ENCODE measurements around the gene CD81.

The CD81 gene

DNA sequence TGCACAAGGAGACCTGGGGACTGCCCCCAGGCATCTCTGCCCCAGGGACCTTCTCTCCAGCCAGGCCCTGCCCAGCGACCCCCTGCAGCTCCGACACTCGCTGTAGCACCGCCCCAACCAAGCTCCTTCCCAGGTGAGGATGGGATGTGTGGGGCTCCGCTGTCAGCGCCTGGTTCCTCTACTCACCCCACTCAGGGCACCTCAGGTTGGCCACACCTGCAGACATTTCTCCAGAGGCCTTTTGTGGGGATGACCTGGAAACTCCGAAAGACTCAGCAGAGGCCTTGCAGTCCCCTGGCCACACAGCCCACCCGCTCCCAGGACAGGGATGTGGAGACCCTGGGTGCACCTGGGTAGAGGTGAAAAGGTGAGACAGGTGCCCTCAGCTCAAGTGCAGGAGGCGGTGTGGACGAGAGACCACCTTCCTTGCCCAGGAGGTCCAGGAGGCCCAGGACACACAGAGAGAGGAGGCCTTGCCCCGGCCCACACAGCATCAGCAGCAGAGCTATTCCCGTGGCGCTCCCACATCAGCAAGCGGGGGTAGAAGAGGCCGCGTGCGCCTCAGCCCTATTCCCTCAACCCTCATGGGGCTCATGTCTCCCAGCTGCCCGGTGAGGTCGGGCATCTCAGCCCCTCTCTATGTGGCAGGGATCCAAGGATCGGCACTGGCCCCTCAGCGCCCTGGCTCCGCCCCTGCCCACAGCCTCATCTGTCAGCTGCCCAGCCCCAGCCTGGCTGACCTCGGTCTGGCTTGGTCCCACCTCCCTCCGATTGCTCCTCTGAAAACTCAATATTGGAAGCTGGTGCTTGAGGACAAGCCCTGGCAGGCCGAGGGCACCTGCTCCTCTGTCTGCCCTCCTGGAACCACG, 46.3 kb downstream of the CD81 start:
- DNase-seq, result no peak

DNA sequence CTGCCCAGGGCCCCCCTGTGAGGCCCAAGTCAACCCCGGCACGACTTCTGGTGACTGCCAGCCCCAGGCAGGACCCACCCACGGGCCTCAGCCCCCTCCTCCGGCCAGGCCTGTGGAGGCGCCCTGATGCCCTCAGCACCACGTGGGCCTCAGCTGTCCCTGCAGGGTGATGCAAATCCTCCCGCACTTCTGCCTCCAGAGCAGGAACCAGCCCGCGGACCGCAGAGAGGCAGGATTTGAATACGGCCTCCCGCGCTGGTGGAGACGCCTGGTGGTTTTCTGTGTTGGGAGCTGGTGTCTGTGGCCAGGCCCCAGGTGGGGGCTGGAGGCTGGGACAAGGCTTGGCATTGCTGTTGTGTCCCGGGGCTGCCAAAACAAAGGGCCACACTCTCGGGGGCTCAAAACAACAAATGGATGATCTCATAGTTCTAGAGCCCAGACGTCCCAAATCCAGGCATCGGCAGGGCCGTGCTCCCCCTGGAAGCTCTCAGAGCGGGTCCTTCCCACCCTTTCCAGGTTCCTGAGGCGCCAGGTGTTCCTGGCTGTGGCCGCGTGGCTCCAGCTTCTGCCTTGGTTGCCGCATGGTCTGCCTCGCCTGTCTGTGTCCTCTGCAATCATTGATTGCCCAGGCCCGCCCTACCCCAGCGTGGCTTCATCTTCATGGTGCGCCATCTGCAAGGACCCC, 47.8 kb downstream of the CD81 start:
- no peak for DNase-seq

DNA sequence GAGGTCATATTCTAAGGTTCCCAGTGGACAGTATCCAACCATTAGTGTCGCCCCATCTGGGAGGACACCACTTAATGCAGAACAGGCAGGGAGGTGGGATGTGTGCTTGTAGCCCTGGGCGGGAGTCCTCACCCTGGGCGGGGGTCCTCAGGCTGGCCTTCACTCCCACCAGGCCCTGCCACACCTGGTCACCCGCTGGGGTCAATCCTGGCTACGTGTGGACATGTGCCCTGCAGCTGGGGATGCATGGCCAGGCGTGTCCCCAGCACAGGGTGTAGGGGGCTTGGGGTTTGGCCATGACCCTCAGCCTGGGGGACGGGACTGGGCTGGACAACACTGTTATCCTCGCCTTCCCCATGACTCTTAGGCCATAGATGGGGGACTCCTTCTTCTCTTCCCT, 48.4 kb downstream of the CD81 start:
- no peak for DNase-seq

DNA sequence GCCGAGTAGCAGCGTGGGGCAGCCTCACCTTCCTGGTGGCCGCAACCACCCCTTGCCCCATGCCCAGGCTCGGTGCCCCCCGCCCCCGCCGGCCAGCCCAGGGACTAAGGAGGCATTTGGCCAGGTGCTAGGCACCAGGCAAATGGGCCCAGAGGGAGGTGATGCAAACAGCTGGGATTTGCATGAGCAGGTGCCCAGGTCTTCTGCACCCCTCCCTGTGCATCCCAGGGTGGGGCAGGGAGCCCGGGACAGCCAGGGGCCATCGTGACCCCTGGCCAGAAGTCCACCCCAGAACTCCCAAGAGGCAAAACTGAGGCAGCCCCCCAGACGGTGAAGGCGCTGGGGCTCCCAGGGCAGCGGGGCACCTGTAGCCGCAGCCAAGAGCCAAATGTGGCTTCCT, 49.1 kb downstream of the CD81 start:
- no peak for DNase-seq

DNA sequence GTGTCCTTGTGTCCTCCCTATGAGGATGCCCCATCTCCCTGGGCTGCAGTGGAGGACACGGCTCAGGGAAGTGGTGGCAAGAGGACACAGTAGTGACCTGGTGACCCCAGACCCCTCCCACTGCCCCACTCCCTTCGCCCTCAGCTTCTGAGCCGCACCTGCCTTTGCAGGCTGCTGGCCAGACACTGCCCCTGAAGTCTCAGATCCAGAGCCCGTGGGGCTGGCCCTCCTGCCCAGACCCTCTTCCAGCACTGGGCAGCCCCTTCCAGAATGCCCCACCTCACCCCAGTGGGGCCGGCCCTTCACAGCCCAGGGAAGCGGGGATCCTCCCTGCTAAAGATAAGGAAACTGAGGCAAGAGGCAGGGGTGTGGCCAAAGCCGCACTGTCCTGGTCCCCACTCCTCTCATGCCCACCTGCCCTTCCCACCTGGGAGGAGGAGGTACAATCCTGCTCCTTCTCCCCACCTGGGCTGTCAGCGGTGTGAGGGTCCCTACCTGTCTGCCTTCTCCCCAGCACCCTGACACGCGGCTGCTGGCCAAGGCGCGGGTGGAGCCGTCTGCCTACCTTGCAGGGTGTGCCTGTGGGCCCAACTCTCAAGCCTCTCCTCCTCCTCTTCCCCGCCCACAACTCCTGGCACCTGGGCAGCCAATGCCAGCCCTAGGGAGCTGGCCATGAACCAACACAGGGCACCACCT, 49.9 kb downstream of the CD81 start:
- no peak for DNase-seq

DNA sequence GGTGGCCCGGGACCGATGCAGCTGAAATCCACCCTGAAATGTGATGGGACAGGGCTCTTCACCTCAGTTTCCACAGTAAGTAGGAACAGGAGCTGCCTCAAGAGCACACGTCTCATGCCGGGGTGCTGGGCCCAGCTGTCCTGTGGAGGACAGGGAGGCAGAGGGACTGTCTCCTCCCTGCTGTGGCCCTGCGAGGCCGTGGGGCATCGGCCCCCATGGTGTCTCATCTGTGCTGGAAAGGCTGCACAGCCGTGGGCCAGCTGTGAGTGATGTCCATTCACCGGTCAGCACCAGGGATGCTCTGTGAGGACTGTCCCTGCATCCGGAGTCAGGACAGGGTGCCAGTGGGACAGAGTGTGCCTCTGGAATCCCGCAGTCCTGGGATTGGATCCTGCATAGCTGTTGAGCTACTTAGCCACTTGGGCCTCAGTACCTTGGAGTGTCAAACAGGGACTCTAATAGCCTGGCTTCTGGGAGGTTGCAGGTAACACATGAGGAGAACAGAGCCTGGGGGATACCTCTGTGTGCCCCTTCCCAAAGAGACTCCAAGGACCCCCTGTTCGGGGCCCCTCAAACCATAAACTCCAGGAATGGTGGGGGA, 50.7 kb downstream of the CD81 start:
- no peak for DNase-seq

DNA sequence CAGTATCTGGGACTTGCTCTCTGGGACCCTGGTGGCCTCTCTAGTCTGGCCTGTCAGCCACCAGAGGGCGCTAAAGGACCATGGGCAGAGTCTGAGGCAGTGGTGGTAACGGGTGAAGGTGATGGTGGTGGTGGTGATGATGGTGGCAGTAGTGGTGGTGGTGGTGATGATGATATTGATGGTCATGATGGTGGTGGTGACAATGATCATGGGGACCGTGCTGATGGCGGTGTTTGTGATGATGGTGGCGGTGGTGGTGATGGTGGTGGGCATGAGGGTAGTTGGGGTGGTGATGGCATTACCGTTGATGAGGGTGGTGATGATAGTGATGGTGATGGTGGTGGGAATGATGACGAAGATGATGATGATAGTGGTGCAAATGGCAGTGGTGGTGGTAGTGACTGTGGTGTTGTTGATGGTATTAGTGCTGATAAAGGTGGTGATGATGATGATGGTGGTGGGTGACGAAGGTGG, 51.2 kb downstream of the CD81 start:
- no peak for DNase-seq

DNA sequence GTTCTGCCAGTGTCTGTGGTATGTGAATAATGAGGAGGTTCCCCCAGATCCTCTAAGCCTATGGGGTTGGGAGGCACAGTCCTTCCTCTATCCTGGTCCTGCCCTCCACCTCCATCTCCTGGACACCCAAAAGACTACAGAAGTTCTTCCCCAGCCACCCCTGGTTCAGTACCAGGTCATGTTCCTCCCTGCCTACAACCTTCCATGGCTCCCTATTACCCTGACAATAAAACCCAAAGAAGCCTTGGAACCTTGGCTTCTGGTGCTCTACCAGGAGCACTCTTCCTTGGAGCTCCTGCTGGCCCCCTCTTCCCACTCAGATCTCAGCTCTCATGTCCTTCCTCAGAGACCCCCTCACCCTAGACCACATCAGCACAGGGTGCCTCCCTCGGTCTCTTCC, 54.3 kb downstream of the CD81 start:
- no peak for DNase-seq

DNA sequence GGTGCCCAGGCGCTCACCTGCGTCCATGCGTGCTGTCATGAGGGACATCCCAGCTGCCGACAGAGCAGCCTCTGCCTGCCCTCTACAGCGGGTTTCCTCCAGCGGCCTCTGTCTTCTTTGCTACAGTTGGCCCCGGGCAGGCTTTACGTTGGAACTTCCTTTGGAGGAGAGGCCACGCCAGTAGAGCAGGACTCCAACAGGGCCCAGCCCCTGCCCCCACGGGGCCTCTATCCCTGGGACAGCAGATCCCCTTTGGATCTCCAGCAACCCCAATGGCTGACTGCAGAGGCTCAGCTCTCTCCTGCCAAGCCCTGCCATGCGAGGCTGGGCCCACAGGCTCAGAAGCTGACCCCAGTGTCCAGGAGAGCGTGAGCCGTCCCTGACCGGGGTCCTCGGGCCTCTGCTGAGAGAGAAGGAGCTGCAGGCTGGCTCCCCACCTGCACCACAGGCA, 55.1 kb downstream of the CD81 start:
- no peak for DNase-seq

DNA sequence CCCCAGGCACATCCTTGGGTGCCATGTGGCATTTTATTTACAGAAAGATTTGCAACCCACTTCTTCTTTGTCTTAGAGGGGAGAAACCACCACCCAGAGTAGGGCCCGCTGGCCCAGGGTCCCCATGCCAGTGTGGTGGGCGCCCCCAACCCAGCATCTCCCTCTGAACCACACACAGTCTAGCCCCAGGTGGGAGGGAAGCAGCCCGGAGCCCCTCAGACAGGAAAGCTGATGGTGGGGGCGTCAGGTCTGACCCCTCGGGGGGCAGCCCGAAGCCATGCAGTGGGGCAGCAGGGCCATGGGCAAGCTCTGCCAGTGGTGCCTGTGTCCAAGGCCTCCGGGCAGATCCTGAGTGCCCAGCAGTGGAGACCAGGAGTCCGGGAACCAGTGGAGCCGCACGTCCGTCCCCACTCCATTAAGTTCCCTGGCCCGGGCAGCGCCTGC, 55.5 kb downstream of the CD81 start:
- DNase-seq, result no peak

DNA sequence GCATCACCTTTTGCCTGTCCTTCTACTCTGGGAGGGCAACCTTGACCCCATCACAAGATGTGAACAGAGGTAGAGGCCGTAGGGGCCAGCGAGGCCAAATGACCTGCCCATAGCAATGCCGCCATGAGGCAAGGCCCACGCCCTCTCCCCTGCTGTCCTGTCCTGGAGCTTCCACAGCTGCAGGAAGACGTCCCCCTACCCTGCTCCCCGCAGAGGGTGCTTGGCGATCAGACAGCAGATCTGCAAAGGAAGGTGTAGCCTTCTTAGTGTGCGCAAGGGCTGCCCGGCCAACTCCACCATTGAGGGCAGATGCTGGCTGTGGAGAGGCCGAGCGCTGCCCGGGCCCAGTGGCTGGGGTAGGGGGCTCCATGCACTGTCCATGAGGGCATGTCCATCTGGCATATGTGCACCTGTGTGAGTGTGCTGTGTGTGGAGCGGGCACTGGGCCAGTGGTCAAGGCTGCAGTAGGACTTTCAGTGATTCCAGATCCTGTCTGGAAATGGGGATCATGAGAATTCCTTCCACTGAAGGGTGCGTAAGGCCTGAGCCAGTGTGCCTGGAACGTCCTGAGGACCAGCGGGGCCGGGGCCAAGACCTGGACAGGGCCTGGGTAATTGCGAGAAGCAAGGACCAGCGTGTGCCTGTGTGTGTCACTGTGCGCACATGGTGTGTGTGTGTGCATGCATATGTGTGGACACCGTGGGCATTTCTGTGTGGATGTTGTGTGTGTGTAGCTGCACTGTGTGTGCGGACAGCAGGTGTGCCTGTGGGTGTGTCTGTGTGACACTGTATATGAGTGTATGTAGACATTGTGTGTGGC, 56.2 kb downstream of the CD81 start:
- no peak for DNase-seq

DNA sequence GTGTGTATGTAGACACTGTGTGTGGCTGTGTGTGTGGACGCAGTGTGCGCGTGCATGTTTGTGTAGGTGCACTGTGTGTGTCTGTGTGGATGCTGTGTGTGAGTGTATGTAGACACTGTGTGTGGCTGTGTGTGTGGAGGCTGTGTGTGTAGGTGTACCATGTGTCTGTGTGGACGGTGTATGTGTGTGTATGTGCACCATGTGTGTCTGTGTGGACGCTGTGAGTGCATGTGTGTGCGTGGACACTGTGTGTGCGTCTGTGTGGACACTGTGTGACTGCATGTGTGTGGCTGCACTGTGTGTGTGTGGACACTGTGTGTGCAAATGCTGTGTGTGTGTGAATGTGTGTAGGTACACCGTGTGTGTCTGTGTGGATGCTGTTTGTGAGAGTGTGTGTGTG, 56.9 kb downstream of the CD81 start:
- DNase-seq, result no peak

DNA sequence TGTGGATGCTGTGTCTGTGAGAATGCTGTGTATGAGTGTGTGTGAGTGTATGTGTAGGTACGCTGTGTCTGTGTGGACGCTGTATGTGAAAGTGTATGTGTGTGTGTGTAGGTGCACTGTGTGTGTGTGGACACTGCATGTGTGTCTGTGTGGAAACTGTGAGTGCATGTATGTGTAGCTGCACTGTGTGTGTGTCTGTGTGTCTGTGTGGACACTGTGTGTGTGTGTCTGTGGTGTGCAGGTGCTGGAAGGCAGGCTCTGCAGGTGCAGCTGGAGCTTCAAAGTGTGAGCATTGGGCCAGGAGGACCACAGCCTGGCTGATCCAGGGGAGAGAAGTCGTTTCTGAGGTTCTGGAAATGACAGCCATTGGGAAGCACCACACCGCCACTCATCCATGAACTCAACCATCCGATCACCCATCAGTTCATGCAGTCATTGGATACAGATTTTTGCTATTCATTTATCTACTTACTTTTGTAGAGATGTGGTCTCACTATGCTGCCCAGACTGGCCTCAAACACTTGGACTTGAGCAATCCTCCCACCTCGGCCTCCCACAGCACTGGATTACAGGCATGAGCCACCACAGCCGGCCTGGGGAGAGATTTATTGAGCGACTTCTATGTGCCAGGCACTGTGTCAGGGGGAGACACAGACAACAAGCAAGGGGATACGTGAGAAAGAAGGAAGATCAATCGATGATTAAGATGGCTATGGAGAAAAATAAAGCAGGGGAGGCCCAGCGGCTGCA, 57.6 kb downstream of the CD81 start:
- DNase-seq, result no peak

DNA sequence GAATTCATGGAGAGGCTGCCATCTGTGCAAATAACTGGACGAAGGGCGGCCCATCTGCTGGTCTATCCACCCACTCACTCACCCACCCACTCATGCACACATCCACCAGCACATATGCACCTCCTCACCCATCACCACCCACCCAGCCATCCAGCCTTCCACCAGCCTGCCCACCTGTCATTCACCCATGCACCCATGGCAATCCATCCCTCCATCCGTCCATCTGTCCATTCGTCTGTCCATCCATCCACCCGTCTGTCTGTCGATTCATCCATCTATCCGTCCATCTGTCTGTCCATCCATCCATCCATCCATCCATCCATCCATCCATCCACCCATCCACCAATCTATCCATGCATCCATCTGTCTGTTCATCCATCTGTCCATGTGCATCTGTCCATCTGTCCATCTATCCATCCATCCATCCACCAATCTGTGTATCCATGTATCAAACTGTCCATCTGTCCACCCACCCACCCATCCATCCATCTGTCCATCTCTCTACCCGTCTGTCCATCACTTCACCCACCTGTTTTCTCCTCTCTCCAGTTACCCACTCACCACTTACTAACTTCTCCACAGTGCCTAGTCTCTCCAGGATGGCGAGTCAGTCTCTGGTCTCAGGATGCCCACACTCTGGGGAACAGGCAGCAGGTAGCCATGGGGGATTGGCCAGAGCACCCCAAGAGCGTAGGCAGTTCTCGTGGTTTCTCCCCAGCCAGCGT, 58.3 kb downstream of the CD81 start:
- no peak for DNase-seq

DNA sequence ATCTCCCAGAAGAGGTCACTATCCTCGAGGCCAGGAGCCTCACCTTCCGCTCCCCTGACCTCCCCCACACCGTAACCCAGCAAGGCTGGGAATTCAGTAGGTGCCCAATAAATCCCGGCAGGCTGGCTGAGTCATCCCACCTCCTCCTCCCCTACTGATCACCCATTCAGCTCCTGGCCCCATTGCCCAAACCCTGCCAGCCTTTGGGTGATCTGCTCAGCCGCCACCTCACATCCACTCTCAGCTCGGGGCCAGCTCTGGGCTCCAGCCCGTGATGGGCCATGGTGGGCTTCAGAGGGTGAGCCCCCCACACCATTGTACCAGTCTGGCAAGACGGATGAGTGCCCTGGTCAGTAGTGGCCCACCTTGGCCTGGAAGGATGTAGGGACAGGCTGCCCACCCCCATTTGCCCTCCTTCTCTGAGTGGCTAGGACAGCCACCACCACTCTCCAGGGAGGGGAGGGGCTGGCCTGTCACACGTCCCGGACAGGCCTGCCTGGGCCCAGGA, 59.0 kb downstream of the CD81 start:
- DNase-seq, result no peak

DNA sequence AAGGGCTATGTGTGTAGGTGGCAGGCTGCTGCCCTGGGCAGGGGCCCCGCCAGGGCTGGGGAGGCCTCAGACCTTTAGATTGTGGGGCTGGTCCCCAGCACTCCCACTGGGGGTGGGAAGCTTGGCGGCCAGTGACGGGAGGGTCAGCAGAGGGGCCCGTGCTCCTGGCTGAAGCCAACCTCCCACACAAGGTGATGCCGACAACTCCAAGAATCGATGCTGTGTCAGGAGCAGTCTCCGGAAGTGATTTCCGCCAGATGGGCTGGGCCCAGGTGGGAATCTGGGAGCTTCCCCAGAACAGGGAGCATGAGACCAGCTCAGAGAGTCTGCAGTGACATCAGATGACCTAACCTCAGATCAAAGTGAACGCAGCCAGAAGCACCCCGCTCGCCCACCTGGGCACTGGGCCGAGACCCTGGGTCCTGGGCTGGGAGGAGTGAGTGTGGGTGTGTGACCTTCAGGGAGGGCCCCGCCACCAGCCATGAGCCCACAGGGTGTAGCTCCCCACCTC, 59.5 kb downstream of the CD81 start:
- DNase-seq, result no peak

DNA sequence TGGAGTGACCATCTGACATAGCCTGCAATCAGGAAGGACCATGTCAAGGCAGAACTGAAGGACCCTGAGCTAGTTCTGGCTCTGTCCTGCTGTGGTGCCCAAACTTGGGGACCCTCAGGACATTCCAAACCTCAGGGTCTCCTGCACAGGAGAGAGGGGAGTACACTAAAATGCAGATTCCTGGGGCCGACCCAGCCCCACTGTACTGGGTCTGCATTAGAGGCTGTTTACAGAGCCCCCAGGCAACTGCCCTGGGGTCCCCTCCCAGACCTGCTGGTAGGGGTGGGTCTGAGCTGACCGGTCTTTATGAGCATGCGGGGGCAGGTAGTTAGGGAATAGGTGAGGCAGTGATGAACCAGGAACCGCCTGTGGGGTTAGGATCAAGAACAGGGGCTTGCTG, 60.4 kb downstream of the CD81 start:
- no peak for DNase-seq

DNA sequence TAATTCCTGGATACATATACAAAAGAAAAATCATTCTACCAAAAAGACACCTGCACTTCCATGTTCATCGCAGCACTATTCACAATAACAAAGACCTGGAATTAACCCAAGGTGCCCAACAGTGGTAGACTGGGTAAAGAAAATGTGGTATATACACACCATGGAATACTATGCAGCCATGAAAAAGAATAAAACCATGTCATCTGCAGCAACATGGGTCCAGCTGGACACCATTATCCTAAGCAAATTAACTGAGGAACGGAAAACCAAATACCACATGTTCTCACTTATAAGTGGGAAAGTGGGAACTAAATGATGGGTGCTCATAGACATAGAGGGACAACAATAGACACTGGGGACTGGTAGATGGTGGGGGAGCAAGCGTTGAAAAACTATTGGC, 62.7 kb downstream of the CD81 start:
- DNase-seq, result no peak

DNA sequence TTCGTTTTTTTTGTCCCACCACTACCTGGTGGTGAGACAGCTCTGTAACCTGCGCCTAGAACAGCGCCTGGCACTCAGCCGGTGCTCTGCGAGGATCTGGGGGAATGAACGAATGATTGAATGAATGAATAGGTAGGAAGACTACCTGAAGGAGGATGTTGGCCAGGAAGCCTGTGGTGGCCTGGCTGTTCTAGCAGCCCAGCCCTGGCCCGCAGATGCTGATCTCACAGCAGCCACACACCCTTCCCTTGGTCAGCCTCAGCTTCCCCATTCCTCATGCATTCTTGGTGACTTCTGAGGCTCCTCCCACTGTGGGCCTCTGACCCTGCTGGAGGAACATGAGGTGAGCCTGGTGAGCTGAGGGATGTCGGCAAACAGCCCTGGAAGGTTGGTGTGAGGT, 63.5 kb downstream of the CD81 start:
- no peak for DNase-seq

DNA sequence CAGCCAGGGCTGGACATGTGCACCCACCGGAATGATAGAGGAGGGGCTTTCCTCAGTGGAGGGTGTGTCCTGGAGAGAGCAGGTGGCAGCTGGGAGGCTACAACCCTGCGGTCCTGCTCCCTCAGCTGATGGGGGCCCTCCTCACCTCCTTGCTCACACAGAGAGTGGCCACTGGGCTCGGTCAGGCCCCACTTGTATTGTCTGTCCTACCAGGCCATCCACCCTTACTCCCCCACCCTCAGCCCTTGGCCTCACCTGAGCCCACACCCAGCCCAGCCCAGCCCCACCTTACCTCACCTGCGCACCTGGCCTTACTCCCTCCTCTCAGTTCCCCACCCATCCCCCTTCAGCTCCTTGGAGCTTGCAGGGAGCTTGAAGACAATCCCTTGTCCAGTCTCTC, 64.1 kb downstream of the CD81 start:
- DNase-seq, result no peak
